ENCODE measurements around the gene ZNF655.

DNA sequence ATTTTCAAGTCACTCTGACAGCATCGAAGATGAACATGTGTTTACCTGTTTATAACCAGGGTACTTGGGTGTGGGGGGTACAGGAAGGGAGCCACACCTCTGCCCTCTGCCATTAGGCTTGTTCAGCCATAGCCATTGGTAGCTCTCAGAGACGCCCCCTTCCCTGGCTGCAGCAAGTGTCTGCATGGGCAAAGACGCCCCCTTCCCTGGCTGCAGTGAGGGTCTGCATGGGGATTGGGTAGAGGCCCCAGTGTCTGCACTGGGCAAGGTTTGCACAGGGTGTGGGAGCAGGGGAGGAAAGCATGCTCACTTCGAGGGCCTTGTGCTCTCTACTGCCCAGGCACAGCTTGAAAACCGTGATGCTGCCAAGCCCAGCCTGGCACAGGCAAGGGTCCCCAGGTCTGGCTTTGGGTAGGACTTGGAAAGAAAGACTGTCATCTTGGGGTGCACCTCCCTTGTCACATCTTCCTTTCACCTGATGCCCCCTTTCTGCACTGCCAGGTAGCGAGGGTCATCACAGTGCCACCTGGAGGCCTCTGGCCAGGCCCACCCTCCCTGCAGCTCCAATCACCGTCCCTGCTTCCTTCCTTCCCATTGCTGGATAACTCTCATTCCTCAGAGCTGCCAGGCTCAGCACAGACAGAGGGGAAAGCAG is 43.3 kb downstream of the ZNF655 start:
- no peak for TF ChIP-seq EZH2phosphoT487 (IDR thresholded peaks at IDR 0.05; ENCODE audit: low read depth, severe bottlenecking, unreplicated experiment)
- TF ChIP-seq, protein P1, sequence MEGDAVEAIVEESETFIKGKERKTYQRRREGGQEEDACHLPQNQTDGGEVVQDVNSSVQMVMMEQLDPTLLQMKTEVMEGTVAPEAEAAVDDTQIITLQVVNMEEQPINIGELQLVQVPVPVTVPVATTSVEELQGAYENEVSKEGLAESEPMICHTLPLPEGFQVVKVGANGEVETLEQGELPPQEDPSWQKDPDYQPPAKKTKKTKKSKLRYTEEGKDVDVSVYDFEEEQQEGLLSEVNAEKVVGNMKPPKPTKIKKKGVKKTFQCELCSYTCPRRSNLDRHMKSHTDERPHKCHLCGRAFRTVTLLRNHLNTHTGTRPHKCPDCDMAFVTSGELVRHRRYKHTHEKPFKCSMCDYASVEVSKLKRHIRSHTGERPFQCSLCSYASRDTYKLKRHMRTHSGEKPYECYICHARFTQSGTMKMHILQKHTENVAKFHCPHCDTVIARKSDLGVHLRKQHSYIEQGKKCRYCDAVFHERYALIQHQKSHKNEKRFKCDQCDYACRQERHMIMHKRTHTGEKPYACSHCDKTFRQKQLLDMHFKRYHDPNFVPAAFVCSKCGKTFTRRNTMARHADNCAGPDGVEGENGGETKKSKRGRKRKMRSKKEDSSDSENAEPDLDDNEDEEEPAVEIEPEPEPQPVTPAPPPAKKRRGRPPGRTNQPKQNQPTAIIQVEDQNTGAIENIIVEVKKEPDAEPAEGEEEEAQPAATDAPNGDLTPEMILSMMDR (IDR thresholded peaks at IDR 0.05; ENCODE audit: poor library complexity), result no peak

Measured in hepatocyte (in vitro differentiated cells).